ENCODE results near the gene CSRNP3.

CSRNP3 gene

DNA sequence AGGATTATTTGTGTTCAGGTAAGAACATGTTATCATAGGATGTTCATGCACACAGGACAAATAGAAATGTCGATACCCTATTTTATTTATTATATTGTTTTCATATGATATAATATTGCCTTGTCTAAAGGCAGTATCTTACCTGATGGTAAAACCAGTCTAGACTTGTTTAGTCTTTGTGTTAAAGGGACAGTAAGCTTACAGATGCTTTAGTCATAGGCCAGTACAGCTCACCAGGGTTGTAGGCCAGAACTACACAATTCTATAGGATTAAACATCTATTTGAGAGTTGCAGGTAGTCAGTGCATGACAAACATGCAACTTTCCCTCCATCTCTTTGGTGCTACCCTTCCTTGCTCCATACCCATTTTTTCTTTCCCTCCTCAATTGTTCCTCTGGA is 166.0 kb downstream of the CSRNP3 start:
- Histone ChIP-seq H3K23ac (ENCODE audit: low read length) (no peak overlapping the region), H3K14ac (ENCODE audit: low read length) (no peak overlapping the region), H2AFZ (ENCODE audit: insufficient read depth, low read length, poor library complexity) (no peak overlapping the region), H4K12ac (ENCODE audit: low read depth, low read length) (no peak overlapping the region), H3K36me3 (ENCODE audit: control insufficient read depth in 1 of 2, insufficient read depth in 2 of 2, low read length in 2 of 2) (no peaks in the 10 kb centered on the region), H2AK5ac (ENCODE audit: low read length) (no peak overlapping the region), H3K79me2 (ENCODE audit: control insufficient read depth, insufficient read depth, low read length, poor library complexity) (no peaks in the 10 kb centered on the region), H3K18ac (ENCODE audit: low read length) (no peak overlapping the region), H4K91ac (ENCODE audit: low read depth, low read length) (no peak overlapping the region), H3K27ac (ENCODE audit: low read depth, low read length) (peak overlapping the region; percentile 83), H2BK5ac (ENCODE audit: low read depth, low read length, poor library complexity) (no peak overlapping the region), H3K4me1 (ENCODE audit: control insufficient read depth in 1 of 2, insufficient read depth in 2 of 2, low read length in 2 of 2) (peaks cover 0 to 6% of the 10 kb centered on the region in 2 experiments), H4K8ac (ENCODE audit: low read depth, low read length) (no peak overlapping the region), H3K4ac (ENCODE audit: low read depth, low read length) (no peak overlapping the region), H3K4me2 (ENCODE audit: low read length) (no peak overlapping the region), H3K79me1 (ENCODE audit: low read length) (no peaks in the 10 kb centered on the region), H3K27me3 (ENCODE audit: insufficient read depth, low read length) (no peaks in the 10 kb centered on the region), H3K4me3 (ENCODE audit: low read depth, low read length) (no peak overlapping the region), H3K9ac (ENCODE audit: low read length) (no peak overlapping the region), H3K9me3 (ENCODE audit: insufficient read depth, low read depth, low read length) (no peaks in the 10 kb centered on the region), H2BK12ac (ENCODE audit: low read length) (no peak overlapping the region), H2BK120ac (ENCODE audit: insufficient read depth, low read length, poor library complexity) (no peak overlapping the region)
- no peak for DNase-seq
- no CpG with 5 or more reads among the region's 1 CpG for WGBS (ENCODE audit: extremely low coverage, insufficient coverage, insufficient read length)

DNA sequence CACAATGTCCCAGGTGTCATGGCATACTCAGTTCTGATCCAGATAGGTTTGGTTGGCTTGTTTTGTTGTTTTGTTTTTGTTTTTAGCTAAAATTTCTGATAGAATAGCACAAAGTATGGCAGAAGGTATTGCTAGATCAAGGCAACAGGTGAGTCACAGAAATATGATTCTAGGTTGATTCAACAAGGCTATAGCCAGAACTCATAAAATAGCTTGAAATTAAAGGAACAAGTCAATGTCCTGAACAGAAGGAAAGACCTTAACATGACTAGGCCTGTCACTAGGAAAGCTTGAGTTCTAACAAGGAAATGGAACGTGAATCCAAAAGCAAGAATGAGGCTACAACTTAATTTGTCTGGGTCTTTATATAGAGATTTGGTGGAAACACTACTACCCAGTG is 167.5 kb downstream of the CSRNP3 start:
- no CpG with 5 or more reads among the region's 1 CpG for WGBS (ENCODE audit: extremely low coverage, insufficient coverage, insufficient read length)

DNA sequence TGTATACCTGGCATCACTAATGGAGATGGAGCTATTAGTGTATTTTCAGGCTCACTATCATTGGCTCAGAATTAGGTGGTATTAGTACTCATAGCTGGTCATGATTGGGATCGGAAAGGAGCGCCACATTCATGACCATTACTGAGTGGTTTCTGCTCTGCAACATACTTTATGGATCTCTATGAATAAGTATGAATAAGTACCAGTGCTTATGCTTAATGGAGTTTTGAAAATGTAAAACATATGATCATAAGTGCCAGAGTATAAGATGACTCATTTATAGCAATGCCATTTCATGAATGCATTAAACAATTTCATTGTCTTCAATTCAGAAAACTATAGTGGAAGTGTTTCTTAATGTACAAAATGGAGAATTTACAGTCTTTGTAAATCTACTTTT is 167.9 kb downstream of the CSRNP3 start:
- Histone ChIP-seq H3K27ac (ENCODE audit: low read depth, low read length) (no peak overlapping the region), H2AFZ (ENCODE audit: insufficient read depth, low read length, poor library complexity) (no peak overlapping the region), H3K9me3 (ENCODE audit: insufficient read depth, low read depth, low read length) (no peaks in the 10 kb centered on the region), H3K23ac (ENCODE audit: low read length) (no peak overlapping the region), H3K4ac (ENCODE audit: low read depth, low read length) (no peak overlapping the region), H4K8ac (ENCODE audit: low read depth, low read length) (no peak overlapping the region), H3K4me2 (ENCODE audit: low read length) (no peak overlapping the region), H4K91ac (ENCODE audit: low read depth, low read length) (no peak overlapping the region), H3K79me2 (ENCODE audit: control insufficient read depth, insufficient read depth, low read length, poor library complexity) (no peaks in the 10 kb centered on the region), H3K4me1 (ENCODE audit: control insufficient read depth in 1 of 2, insufficient read depth in 2 of 2, low read length in 2 of 2) (peaks cover 0 to 6% of the 10 kb centered on the region in 2 experiments), H2BK5ac (ENCODE audit: low read depth, low read length, poor library complexity) (no peak overlapping the region), H2AK5ac (ENCODE audit: low read length) (no peak overlapping the region), H3K14ac (ENCODE audit: low read length) (no peak overlapping the region), H2BK120ac (ENCODE audit: insufficient read depth, low read length, poor library complexity) (no peak overlapping the region), H3K27me3 (ENCODE audit: insufficient read depth, low read length) (no peaks in the 10 kb centered on the region), H3K9ac (ENCODE audit: low read length) (no peak overlapping the region), H3K36me3 (ENCODE audit: control insufficient read depth in 1 of 2, insufficient read depth in 2 of 2, low read length in 2 of 2) (no peaks in the 10 kb centered on the region), H3K18ac (ENCODE audit: low read length) (no peak overlapping the region), H3K79me1 (ENCODE audit: low read length) (no peaks in the 10 kb centered on the region), H4K12ac (ENCODE audit: low read depth, low read length) (no peak overlapping the region), H3K4me3 (ENCODE audit: low read depth, low read length) (no peak overlapping the region), H2BK12ac (ENCODE audit: low read length) (no peak overlapping the region)
- WGBS (ENCODE audit: extremely low coverage, insufficient coverage, insufficient read length): no CpG with 5 or more reads among the region's 2 CpGs
- no peak for DNase-seq

More for the DNA sequence above, 167.5 kb downstream of the CSRNP3 start:
- Histone ChIP-seq H2BK12ac (ENCODE audit: low read length) (no peak overlapping the region), H3K27ac (ENCODE audit: low read depth, low read length) (no peak overlapping the region), H3K4ac (ENCODE audit: low read depth, low read length) (no peak overlapping the region), H4K91ac (ENCODE audit: low read depth, low read length) (no peak overlapping the region), H3K79me1 (ENCODE audit: low read length) (no peaks in the 10 kb centered on the region), H3K14ac (ENCODE audit: low read length) (no peak overlapping the region), H4K12ac (ENCODE audit: low read depth, low read length) (no peak overlapping the region), H2BK120ac (ENCODE audit: insufficient read depth, low read length, poor library complexity) (no peak overlapping the region), H2BK5ac (ENCODE audit: low read depth, low read length, poor library complexity) (no peak overlapping the region), H3K4me1 (ENCODE audit: control insufficient read depth in 1 of 2, insufficient read depth in 2 of 2, low read length in 2 of 2) (peaks cover 0 to 6% of the 10 kb centered on the region in 2 experiments), H3K36me3 (ENCODE audit: control insufficient read depth in 1 of 2, insufficient read depth in 2 of 2, low read length in 2 of 2) (no peaks in the 10 kb centered on the region), H3K79me2 (ENCODE audit: control insufficient read depth, insufficient read depth, low read length, poor library complexity) (no peaks in the 10 kb centered on the region), H3K9ac (ENCODE audit: low read length) (no peak overlapping the region), H3K4me2 (ENCODE audit: low read length) (no peak overlapping the region), H3K9me3 (ENCODE audit: insufficient read depth, low read depth, low read length) (no peaks in the 10 kb centered on the region), H3K27me3 (ENCODE audit: insufficient read depth, low read length) (no peaks in the 10 kb centered on the region), H2AK5ac (ENCODE audit: low read length) (no peak overlapping the region), H2AFZ (ENCODE audit: insufficient read depth, low read length, poor library complexity) (no peak overlapping the region), H3K18ac (ENCODE audit: low read length) (no peak overlapping the region), H3K23ac (ENCODE audit: low read length) (no peak overlapping the region), H4K8ac (ENCODE audit: low read depth, low read length) (no peak overlapping the region), H3K4me3 (ENCODE audit: low read depth, low read length) (no peak overlapping the region)
- DNase-seq: no peak

DNA sequence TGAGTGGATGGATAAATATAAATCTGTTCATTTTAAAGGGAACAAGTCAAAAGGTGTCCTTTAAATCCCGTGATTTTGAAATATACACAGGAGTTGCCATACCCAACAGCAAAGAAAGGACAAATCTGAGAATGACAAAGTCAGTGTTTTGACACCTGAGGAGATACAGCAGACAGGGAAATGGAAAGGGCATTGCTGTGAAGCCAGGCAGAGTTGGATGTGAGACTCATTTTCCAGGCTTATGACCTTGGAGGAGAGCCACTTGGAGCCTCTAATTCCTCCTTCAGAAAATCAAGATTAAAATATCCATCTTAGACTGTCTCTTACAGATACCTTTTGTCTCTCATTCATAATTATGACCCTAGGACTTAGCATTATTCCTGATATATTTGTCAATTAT is 170.0 kb downstream of the CSRNP3 start:
- Histone ChIP-seq H3K14ac (ENCODE audit: low read length) (no peak overlapping the region), H4K12ac (ENCODE audit: low read depth, low read length) (no peak overlapping the region), H3K4me3 (ENCODE audit: low read depth, low read length) (no peak overlapping the region), H3K4ac (ENCODE audit: low read depth, low read length) (no peak overlapping the region), H4K8ac (ENCODE audit: low read depth, low read length) (no peak overlapping the region), H3K9me3 (ENCODE audit: insufficient read depth, low read depth, low read length) (no peaks in the 10 kb centered on the region), H3K79me1 (ENCODE audit: low read length) (no peaks in the 10 kb centered on the region), H3K4me1 (ENCODE audit: control insufficient read depth in 1 of 2, insufficient read depth in 2 of 2, low read length in 2 of 2) (peaks cover 0 to 6% of the 10 kb centered on the region in 2 experiments), H2BK12ac (ENCODE audit: low read length) (no peak overlapping the region), H2BK120ac (ENCODE audit: insufficient read depth, low read length, poor library complexity) (no peak overlapping the region), H3K9ac (ENCODE audit: low read length) (no peak overlapping the region), H3K23ac (ENCODE audit: low read length) (no peak overlapping the region), H3K79me2 (ENCODE audit: control insufficient read depth, insufficient read depth, low read length, poor library complexity) (no peaks in the 10 kb centered on the region), H3K27ac (ENCODE audit: low read depth, low read length) (no peak overlapping the region), H2AFZ (ENCODE audit: insufficient read depth, low read length, poor library complexity) (no peak overlapping the region), H2AK5ac (ENCODE audit: low read length) (no peak overlapping the region), H3K4me2 (ENCODE audit: low read length) (no peak overlapping the region), H3K18ac (ENCODE audit: low read length) (no peak overlapping the region), H4K91ac (ENCODE audit: low read depth, low read length) (no peak overlapping the region), H3K36me3 (ENCODE audit: control insufficient read depth in 1 of 2, insufficient read depth in 2 of 2, low read length in 2 of 2) (no peaks in the 10 kb centered on the region), H2BK5ac (ENCODE audit: low read depth, low read length, poor library complexity) (no peak overlapping the region), H3K27me3 (ENCODE audit: insufficient read depth, low read length) (no peaks in the 10 kb centered on the region)
- no CpG with 5 or more reads among the region's 1 CpG for WGBS (ENCODE audit: extremely low coverage, insufficient coverage, insufficient read length)
- DNase-seq: no peak
